Effector memory CD4-positive, alpha-beta T cell (primary cell): ENCODE results near the gene GSTM2.

Experiments used
- DNase-seq, 3 donors: peaks; one replicate each; pipeline ENCODE4 v3.0.0-alpha.2; 2020
- H3K27ac ChIP-seq: 2 replicates; pipeline ENCODE4 v1.7.0; 2013; ENCODE audit warnings: mild to moderate bottlenecking, low read length, moderate library complexity; ENCODE audit not compliant: insufficient read depth, poor library complexity, severe bottlenecking
- H3K27me3 ChIP-seq: replicated peaks from 2 replicates; pipeline ENCODE4 v1.7.0; 2013; ENCODE audit warnings: mild to moderate bottlenecking, low read length; ENCODE audit not compliant: insufficient read depth, control insufficient read depth, poor library complexity, severe bottlenecking
- H3K36me3 ChIP-seq: 2 replicates; pipeline ENCODE4 v1.7.0; 2013; ENCODE audit warnings: mild to moderate bottlenecking, low read length, moderate library complexity; ENCODE audit not compliant: control insufficient read depth, insufficient read depth
- H3K4me1 ChIP-seq: 2 replicates; pipeline ENCODE4 v1.7.0; 2013; ENCODE audit warnings: low read length, mild to moderate bottlenecking; ENCODE audit not compliant: control insufficient read depth, insufficient read depth, poor library complexity, severe bottlenecking
- H3K4me3 ChIP-seq: 2 replicates; pipeline ENCODE4 v1.7.0; 2013; ENCODE audit warnings: low read length, low read depth, mild to moderate bottlenecking; ENCODE audit not compliant: insufficient read depth, poor library complexity, severe bottlenecking
- H3K9me3 ChIP-seq: 2 replicates; pipeline ENCODE4 v1.7.0; 2013; ENCODE audit warnings: mild to moderate bottlenecking, low read length, moderate library complexity; ENCODE audit not compliant: control insufficient read depth

The GSTM2 gene

DNA sequence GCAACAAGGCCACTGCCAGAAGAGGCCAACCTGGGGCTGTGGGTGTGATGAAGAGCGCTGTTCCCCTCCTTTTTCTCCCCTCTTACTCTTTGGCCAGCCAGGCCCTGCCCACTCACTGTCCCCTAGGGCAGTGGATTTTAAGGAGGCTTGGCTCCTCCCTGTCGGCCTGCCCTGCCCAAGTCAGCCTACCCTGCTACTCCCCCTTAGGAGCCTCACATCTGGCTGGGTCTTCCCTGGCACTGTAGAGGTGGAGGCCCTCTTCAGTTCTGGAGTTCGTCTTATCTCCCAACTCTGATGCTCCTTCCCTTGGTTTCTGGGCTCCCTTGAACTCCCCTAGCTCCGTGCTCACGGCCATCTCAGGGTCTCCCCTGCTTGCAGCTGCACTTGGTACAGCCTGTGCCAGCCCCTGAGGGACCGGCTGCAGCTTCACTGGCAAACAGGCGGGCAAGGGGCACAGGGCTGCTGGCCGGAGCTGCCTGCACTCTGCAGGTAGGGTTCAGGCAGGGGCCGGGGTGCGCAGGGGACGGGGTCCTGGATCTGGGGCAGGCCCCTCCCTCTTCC, 44.2 kb upstream of the GSTM2 start:
- Histone ChIP-seq H3K27me3 (no peaks in the 10 kb centered on the region), H3K36me3 (peaks cover 35% of the 10 kb centered on the region), H3K4me1 (peaks cover 48% of the 10 kb centered on the region), H3K27ac (peak overlapping the region; percentile 97), H3K4me3 (peak overlapping the region; percentile 24), H3K9me3 (no peaks in the 10 kb centered on the region)
- no peak for DNase-seq

DNA sequence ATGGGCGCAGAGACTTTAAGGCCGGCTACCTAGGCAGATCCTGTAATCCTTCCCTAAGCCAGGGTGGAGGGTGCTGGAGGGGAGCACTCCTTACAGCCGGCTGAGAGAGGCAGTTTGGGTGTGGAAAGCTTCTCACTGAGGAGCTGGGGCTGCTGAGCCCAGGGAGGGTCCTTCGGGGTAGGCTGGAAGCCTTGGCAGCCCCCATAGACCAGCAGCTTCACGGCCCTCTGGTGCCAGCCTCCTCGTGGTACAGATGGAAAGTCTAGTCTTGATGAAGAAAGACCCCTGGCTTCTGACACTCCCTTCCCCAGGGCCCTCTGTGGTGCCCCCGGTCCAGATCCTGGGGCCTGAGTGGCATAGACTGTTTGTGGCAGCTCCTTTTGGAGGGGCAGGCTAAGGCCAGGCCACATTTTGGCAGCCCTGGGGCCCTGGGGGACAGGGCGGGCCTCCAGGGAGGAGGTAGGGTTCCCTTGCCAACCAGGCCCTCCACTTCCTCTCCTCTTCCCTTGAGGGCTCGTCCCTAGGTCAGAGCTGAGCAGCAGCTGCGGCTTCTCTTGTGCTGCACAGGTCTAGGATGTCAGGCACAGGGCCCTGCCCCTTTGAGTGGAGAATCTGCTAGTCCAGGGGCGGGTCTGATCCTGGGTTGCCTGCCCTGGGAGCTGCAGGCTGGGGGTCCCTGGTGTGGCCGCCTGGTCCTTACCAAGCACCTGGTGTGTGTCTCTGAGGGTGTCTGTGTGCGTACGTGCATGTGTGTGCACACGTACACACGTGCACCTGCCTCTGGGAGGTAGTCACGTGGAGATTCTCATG, 43.5 kb upstream of the GSTM2 start:
- DNase-seq = no peak
- peaks cover 40% of the 10 kb centered on the region for H3K4me1 ChIP-seq
- H3K9me3 ChIP-seq = no peaks in the 10 kb centered on the region
- peaks cover 43% of the 10 kb centered on the region for H3K36me3 ChIP-seq
- peak overlapping the region; percentile 24 for H3K4me3 ChIP-seq
- no peaks in the 10 kb centered on the region for H3K27me3 ChIP-seq
- H3K27ac ChIP-seq = peak overlapping the region; percentile 97

DNA sequence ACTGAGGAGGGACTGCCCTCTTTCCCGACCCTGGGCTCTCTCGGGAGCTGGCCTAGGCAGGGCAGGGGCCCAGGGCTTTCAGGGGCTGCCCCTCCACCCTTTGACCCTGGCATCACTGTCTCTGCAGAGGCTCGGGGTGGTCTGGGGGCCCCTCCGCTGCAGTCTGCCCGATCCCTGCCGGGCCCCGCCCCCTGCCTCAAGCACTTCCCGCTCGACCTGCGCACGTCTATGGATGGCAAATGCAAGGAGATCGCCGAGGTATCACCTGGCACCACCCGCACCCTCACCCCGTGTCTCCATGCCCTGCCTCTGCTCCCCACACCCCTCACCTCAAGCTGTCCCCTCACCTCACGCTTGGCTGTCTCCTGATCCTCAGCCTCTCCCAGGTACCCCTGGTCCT, 42.7 kb upstream of the GSTM2 start:
- Histone ChIP-seq H3K27me3 (no peaks in the 10 kb centered on the region), H3K27ac (no peak overlapping the region), H3K4me1 (peaks cover 37% of the 10 kb centered on the region), H3K4me3 (no peak overlapping the region), H3K9me3 (no peaks in the 10 kb centered on the region), H3K36me3 (peaks cover 48% of the 10 kb centered on the region)
- DNase-seq = no peak

DNA sequence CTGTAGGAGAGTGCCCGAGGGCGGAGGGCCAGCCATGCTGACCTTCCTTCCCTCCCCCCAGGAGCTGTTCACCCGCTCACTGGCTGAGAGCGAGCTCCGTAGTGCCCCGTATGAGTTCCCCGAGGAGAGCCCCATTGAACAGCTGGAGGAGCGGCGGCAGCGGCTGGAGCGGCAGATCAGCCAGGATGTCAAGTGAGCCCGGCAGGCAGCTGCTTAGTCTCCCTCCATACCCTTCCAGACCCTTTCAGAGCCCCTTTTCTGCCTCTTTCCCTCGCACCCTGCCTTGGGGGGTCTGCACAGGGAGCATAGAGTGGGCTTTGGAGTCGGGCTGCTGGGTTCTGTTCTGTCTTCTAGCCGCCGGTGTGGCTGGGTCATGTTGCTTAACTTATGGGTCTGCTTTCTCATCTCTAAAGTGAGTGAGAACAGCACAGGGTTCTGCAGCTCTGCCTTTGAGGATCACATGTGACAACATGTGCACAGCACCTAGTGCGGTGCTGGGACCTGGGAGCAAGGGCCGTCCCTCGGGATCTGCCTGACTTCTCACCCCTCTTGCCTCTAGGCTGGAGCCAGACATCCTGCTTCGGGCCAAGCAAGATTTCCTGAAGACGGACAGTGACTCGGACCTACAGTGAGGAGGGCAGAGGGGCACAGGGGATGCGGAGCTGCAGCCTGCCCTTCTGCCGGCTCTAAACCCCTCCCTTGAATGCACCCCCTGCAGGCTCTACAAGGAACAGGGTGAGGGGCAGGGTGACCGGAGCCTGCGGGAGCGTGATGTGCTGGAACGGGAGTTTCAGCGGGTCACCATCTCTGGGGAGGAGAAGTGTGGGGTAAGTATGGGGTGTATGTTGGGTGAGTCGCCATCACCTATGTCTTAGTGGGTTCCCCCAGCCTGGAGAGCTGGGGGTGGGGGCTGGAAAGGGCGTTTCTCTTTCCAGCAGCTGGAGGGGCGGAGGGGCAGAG, 42.0 kb upstream of the GSTM2 start:
- no peak overlapping the region for H3K4me3 ChIP-seq
- DNase-seq = no peak
- H3K9me3 ChIP-seq = no peaks in the 10 kb centered on the region
- H3K27me3 ChIP-seq = no peaks in the 10 kb centered on the region
- peaks cover 37% of the 10 kb centered on the region for H3K4me1 ChIP-seq
- H3K27ac ChIP-seq = no peak overlapping the region
- peaks cover 52% of the 10 kb centered on the region for H3K36me3 ChIP-seq

DNA sequence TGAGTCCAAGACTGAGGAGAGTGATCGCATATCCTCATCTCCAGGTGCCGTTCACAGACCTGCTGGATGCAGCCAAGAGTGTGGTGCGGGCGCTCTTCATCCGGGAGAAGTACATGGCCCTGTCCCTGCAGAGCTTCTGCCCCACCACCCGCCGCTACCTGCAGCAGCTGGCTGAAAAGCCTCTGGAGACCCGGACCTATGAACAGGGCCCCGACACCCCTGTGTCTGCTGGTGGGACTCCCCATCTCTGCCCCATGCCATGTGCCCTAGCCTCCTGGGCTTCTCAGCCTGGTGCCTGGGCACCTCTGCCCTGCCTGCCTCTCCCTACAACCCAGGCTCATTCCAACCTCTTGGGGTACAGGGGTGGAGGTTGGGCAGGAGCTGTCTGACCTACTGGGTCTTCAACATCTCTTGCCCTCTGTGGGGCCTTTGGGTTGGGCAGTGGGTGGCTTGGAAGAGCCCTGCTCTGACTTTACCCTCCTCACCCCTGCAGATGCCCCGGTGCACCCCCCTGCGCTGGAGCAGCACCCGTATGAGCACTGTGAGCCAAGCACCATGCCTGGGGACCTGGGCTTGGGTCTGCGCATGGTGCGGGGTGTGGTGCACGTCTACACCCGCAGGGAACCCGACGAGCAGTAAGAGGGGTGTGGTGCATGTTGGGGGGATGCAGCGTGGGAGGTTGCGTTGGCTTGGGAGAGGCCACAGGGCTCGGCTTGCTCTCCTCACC, 41.0 kb upstream of the GSTM2 start:
- H3K4me1 ChIP-seq = peaks cover 31% of the 10 kb centered on the region
- H3K27ac ChIP-seq = no peak overlapping the region
- H3K4me3 ChIP-seq = no peak overlapping the region
- H3K27me3 ChIP-seq = no peaks in the 10 kb centered on the region
- DNase-seq = no peak
- peaks cover 62% of the 10 kb centered on the region for H3K36me3 ChIP-seq
- no peaks in the 10 kb centered on the region for H3K9me3 ChIP-seq

DNA sequence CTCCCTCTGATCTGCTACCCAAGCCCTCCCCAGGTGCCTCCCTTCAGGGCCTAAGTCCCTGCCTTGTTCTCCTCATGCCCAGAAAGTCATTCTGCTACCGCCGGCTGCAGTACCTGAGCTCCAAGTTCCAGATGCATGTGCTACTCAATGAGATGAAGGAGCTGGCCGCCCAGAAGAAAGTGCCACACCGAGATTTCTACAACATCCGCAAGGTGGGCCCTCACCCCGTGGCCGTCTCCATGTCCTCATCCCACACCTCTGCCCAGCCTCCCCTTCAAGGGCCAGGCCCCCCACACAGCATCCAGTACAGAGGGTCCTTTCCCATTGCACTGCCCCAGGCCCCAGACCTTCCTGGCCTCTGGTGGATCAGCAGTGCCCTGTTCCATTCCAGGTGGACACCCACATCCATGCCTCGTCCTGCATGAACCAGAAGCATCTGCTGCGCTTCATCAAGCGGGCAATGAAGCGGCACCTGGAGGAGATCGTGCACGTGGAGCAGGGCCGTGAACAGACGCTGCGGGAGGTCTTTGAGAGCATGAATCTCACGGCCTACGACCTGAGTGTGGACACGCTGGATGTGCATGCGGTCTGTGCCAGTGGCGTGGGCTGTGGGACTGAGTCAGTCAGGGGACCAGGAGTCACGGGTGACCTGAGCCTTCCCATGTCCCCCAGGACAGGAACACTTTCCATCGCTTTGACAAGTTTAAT, 40.0 kb upstream of the GSTM2 start:
- Histone ChIP-seq H3K4me1 (peaks cover 21% of the 10 kb centered on the region), H3K9me3 (no peaks in the 10 kb centered on the region), H3K27me3 (no peaks in the 10 kb centered on the region), H3K36me3 (peaks cover 68% of the 10 kb centered on the region), H3K4me3 (no peak overlapping the region), H3K27ac (no peak overlapping the region)
- DNase-seq = no peak

DNA sequence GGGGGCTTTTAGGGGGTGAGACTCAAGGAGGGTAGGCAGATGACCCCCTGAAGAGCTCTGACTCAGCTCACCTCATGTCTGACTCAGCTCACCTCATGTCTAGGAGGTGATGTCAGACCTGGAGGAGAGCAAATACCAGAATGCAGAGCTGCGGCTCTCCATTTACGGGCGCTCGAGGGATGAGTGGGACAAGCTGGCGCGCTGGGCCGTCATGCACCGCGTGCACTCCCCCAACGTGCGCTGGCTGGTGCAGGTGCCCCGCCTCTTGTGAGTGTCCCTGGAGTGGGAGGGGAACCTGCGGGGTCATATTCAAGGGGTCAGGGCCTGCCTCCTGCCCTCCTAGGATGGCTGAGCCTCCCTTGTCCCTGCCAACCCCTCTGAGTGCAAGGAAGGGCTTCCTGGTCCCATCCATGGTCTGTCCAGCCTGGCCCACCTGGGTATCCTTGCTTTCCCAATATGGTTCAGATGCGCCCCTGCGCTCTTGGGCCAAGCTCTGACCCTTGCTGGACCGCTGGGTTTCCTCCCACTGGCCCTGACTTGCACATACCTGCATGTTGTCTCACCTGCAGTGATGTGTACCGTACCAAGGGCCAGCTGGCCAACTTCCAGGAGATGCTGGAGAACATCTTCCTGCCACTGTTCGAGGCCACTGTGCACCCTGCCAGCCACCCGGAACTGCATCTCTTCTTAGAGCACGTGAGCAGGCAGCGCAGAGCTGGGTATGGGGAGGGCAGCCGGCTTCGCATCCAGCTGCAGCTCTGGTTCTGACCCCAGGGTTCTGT, 39.1 kb upstream of the GSTM2 start:
- Histone ChIP-seq H3K36me3 (peaks cover 68% of the 10 kb centered on the region), H3K4me3 (no peak overlapping the region), H3K27ac (no peak overlapping the region), H3K27me3 (no peaks in the 10 kb centered on the region), H3K4me1 (peaks cover 12% of the 10 kb centered on the region), H3K9me3 (no peaks in the 10 kb centered on the region)
- no peak for DNase-seq

DNA sequence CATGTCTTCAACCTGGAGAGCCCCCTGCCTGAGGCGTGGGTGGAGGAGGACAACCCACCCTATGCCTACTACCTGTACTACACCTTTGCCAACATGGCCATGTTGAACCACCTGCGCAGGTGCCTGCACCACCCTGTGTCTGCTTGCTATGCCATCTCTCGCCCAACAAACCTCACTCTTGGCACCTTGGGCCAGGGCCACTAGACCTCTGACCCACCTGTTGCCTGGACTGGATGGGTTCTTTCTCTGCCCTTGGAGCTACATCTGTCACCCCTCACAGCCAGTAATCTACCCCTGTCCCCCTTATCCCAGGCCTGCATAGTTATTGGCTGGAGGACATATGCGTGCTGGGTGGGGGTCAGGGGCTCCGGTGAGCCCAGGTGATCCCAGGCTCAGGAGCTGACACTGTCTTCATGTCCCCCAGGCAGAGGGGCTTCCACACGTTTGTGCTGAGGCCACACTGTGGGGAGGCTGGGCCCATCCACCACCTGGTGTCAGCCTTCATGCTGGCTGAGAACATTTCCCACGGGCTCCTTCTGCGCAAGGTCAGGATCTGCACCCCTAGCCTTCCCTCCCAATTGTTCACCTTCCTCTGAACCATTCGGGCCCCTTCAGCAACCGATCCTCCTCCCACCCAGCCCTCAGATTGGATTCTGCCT, 38.4 kb upstream of the GSTM2 start:
- H3K27me3 ChIP-seq = no peaks in the 10 kb centered on the region
- H3K9me3 ChIP-seq = no peaks in the 10 kb centered on the region
- no peak overlapping the region for H3K4me3 ChIP-seq
- H3K27ac ChIP-seq = no peak overlapping the region
- peaks cover 68% of the 10 kb centered on the region for H3K36me3 ChIP-seq
- peaks cover 8% of the 10 kb centered on the region for H3K4me1 ChIP-seq
- DNase-seq = no peak
